A549 treated with ZK216348 at 1 μM for 4 hours (cell line): Measurements from ENCODE around the gene RBPMS2. TPM values are rescaled to one million over a fixed set of nuclear protein-coding genes. Genes with fewer than 3 reads are reported as not detected.

ENCODE experiments used
- total RNA-seq: library from RNA; stranded (reverse); fragments of 200-300 nt; extraction: Qiagen RNA extraction; gene quantifications from 5 replicates; pipeline ENCODE4 v1.2.3, GENCODE V29; 2022; ENCODE audit warnings: low read depth

Gene RBPMS2
- total RNA-seq, result 5.9 to 10.1 TPM (median 8.5 TPM) in 5 replicates

GRCh38 chr15:64775551-64776401 lies at the start of gene RBPMS2:
Gene RBPMS2 (minus strand): TSS chr15:64775589. CDS start chr15:64775319, 270 bp downstream.

Other genes starting within 250 kb of the RBPMS2 start
- 11.6 to 25.2 TPM (median 19.5 TPM) in 5 replicates for gene PIF1, start 50.1 kb upstream of the RBPMS2 start, total RNA-seq
- 5.1 to 6.1 TPM (median 5.9 TPM) in 5 replicates for gene PLEKHO2, start 66.3 kb upstream of the RBPMS2 start, total RNA-seq
- 1.4 to 2.0 TPM (median 1.7 TPM) in 5 replicates for gene ANKDD1A, start 136.3 kb upstream of the RBPMS2 start, total RNA-seq
- gene SPG21, start 214.3 kb upstream of the RBPMS2 start, total RNA-seq, result 114 to 131 TPM (median 120 TPM) in 5 replicates